Colon (tissue), 2 donors: Measurements from ENCODE around the gene SAFB2.

Experiments
- FAIRE-seq: peaks from 2 replicates; lab custom pipeline; 2012; peaks lifted over from hg19 to GRCh38; lab: Jason Lieb, UNC
- donor health status: control.
- donor health status: control.

Gene SAFB2

DNA sequence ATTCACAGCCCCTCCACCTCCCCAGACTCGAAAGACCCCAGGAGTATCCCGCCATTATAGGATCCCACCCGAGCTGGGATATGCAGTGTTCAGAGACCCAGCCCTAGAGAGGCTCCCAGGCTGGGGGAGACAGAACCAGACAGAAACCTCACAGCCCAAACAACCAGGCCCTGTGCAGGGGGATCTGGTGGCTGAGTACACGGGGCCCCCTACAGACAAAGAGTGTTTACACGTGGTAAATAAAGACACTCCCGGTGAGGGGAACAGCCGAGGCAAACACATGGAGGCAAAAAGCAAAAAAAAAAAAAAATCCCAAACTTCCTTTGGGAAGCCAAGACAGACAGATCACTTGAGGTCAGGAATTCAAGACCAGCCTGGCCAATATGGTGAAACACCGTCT lies 79.9 kb downstream of the SAFB2 start:
- FAIRE-seq, result no peak

DNA sequence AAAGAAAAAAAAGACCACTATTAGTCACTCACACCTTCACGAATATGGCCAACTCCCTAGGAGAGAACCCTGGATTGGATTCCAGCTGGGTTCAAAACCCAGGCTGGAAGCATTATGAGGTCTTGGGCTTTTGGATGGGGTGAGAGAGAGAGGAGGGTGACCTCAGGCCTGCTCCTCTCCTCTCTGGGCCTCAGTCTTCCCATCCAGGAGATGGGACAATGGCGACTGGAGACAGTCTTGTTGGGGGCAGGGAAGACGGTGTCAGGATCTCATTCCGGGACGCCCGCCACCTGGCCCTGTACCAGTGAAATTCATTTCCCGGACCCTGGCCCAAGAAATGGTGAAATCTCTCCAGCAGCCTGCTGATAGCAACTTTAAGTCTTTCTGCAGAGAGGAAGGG lies 81.1 kb downstream of the SAFB2 start:
- no peak for FAIRE-seq

DNA sequence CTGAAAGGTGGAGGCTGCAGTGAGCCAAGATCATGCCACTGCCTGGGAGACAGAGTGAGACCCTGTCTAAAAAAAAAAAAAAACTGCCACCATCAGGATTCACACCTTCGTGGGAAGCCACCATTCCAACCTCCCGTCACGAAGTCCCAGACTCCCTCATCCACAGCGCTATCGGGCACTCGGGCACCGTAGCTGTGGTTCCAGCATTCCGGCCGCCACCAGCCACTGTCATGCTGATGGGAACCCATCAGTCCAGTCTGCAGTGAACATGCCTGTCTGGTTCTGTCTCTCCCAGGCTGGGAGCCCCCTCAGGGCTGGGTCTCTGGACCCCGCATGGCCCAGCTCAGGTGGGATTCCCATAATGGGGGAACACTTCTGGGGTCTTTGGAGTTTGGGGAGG lies 82.4 kb downstream of the SAFB2 start:
- no peak for FAIRE-seq

DNA sequence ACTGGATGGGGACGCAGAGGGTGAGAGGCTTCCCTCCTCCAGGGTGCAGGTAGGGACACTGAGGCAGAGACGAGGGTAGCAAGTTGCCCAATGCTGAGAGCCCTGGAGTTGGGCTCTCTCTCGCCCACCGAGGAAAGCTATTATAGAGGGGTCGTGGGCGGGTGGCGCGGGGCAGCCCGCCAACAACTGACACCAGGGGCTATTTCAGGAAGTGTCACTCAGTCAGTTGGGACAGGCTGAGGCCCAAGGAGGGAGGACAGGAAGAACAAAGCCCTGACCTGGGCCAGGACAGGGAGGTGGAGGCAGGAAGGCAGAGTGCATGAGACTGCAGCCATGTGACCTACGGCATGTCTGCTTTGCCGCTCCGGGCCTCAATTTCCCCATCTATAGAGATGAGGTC lies 84.7 kb downstream of the SAFB2 start:
- no peak for FAIRE-seq
